GM10248 (cell line): ENCODE data around the gene CCR5.

Experiments used
- CTCF ChIA-PET: fragments of 300-600 bp; sonication (Branson Sonifier 250); formaldehyde crosslinking; extraction: SDS; loops from one replicate; lab custom pipeline; 2021; ENCODE audit warnings: antibody characterized with exemption; lab: Yijun Ruan, JAX
- POLR2A ChIA-PET: fragments of 350-650 bp; sonication (Branson Sonifier 250); formaldehyde crosslinking; extraction: SDS; loops from one replicate; lab custom pipeline; 2020; ENCODE audit warnings: antibody characterized with exemption; lab: Yijun Ruan, JAX
- DNase-seq: peaks from one replicate; pipeline ENCODE4 v3.0.0; 2012; ENCODE audit errors: extremely low spot score
- TF ChIP-seq, protein P1 (sequence below): IDR thresholded peaks from 2 replicates; pipeline ENCODE4 v1.5.1; 2012; ENCODE audit warnings: mild to moderate bottlenecking, low read depth; ENCODE audit errors: extremely low read depth, missing control alignments, control extremely low read depth

Gene CCR5

GRCh38 chr3:46422617-46423016 is 51.9 kb downstream of the CCR5 start:
- no peak for DNase-seq
- ChIA-PET POLR2A (no interaction called here), CTCF (no interaction called here)
- TF ChIP-seq, protein P1, sequence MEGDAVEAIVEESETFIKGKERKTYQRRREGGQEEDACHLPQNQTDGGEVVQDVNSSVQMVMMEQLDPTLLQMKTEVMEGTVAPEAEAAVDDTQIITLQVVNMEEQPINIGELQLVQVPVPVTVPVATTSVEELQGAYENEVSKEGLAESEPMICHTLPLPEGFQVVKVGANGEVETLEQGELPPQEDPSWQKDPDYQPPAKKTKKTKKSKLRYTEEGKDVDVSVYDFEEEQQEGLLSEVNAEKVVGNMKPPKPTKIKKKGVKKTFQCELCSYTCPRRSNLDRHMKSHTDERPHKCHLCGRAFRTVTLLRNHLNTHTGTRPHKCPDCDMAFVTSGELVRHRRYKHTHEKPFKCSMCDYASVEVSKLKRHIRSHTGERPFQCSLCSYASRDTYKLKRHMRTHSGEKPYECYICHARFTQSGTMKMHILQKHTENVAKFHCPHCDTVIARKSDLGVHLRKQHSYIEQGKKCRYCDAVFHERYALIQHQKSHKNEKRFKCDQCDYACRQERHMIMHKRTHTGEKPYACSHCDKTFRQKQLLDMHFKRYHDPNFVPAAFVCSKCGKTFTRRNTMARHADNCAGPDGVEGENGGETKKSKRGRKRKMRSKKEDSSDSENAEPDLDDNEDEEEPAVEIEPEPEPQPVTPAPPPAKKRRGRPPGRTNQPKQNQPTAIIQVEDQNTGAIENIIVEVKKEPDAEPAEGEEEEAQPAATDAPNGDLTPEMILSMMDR, result no peak

DNA sequence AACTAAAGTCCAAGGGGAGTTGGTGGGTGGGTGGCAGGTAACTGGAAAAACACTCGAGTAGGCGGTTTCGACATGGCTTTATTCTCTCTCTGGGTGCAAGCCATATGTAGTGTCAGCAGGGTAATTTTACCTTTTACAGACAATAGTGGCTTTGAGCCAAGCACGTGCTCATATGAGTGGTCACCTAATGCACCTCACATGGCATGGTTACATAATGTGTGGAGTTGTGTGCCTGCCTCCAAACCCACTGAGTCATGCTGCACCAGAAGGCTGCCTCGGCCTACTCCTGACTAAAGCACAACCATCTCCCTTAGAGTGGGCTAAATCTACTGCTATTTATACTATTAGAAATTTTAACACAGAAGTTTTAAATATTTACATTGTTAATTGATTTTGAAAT is 52.8 kb downstream of the CCR5 start:
- ChIA-PET POLR2A (no interaction called here), CTCF (interaction anchor here (1.1 to 1.4 kb wide), 2 partner anchors 8 to 16 kb away, joined by 3 to 5 read pairs; partner anchors contain the start of genes CCR5AS and CCRL2)
- TF ChIP-seq, protein P1, result no peak
- no peak for DNase-seq
